SK-N-SH (cell line): ENCODE results near the gene EIPR1. TPM values are rescaled to one million over a fixed set of nuclear protein-coding genes. Genes with fewer than 3 reads are reported as not detected.

Experiments
- CTCF ChIA-PET: fragments of 300-600, 350-600 bp; formaldehyde crosslinking; extraction: SDS; loops from one replicate; lab custom pipeline; 2021; lab: Yijun Ruan, JAX
- POLR2A ChIA-PET: fragments of 350-600 bp; sonication (Branson Sonifier 250); formaldehyde crosslinking; extraction: SDS; loops from one replicate; lab custom pipeline; 2020; ENCODE audit warnings: antibody characterized with exemption, inconsistent platforms; lab: Yijun Ruan, JAX
- DNase-seq: peaks from one replicate; pipeline ENCODE4 v3.0.0; 2012
- H2AFZ ChIP-seq: fragments of 200-600 bp; sonication (generic); 2 replicates; pipeline ENCODE4 v1.8.1; 2016; ENCODE audit warnings: antibody characterized with exemption, mild to moderate bottlenecking, low read depth
- H3F3A ChIP-seq: fragments of 200-600 bp; sonication (generic); replicated peaks from 2 replicates; pipeline ENCODE3; 2016; ENCODE audit warnings: antibody characterized with exemption, mild to moderate bottlenecking; ENCODE audit not compliant: insufficient read depth
- H3K27ac ChIP-seq, 2 experiments: fragments of 200-500 bp in 1 of 2; fragments of 200-600 bp in 1 of 2; sonication (Bioruptor generic) in 1 of 2; sonication (generic), shearing (Covaris generic) in 1 of 2; 2 replicates each; pipeline versions ENCODE4 v1.5.1 to v1.6.1; 2014 to 2016; ENCODE audit warnings: low read depth in 2 of 2, inconsistent platforms in 1 of 2, low read length in 1 of 2, mild to moderate bottlenecking in 1 of 2, mixed read lengths in 1 of 2
- H3K27me3 ChIP-seq: fragments of 200-600 bp; sonication (generic), shearing (Covaris generic); 2 replicates; pipeline ENCODE4 v1.6.1; 2016; ENCODE audit warnings: mixed run types; ENCODE audit not compliant: insufficient read depth
- H3K36me3 ChIP-seq, 2 experiments: fragments of 200-500 bp in 1 of 2; fragments of 200-600 bp in 1 of 2; sonication (Bioruptor generic) in 1 of 2; sonication (generic) in 1 of 2; replicated peaks in 1 of 2; 2 replicates each; pipeline versions ENCODE3 to v1.5.1; 2014 to 2016; ENCODE audit warnings: low read length in 1 of 2, mild to moderate bottlenecking in 1 of 2; ENCODE audit not compliant: insufficient read depth in 2 of 2, control insufficient read depth in 1 of 2
- H3K4me1 ChIP-seq, 2 experiments: fragments of 200-500 bp in 1 of 2; fragments of 200-600 bp in 1 of 2; sonication (Bioruptor generic) in 1 of 2; sonication (generic), shearing (Covaris generic) in 1 of 2; 2 replicates each; pipeline versions ENCODE4 v1.5.1 to v1.6.1; 2014 to 2016; ENCODE audit warnings: low read depth in 1 of 2, low read length in 1 of 2, mixed run types in 1 of 2; ENCODE audit not compliant: insufficient read depth in 2 of 2, control insufficient read depth in 1 of 2
- H3K4me2 ChIP-seq: fragments of 200-600 bp; sonication (generic), shearing (Covaris generic); 2 replicates; pipeline ENCODE4 v1.6.1; 2017; ENCODE audit warnings: mixed run types
- H3K4me3 ChIP-seq, 2 experiments: fragments of 200-500 bp in 1 of 2; fragments of 200-600 bp in 1 of 2; sonication (Bioruptor generic) in 1 of 2; sonication (generic), shearing (Covaris generic) in 1 of 2; 2 replicates each; pipeline versions ENCODE4 v1.5.1 to v1.8.1; 2014 to 2016; ENCODE audit warnings: low read depth in 2 of 2, inconsistent platforms in 1 of 2, low read length in 1 of 2, mild to moderate bottlenecking in 1 of 2, mixed read lengths in 1 of 2, moderate library complexity in 1 of 2
- H3K79me2 ChIP-seq: fragments of 200-600 bp; sonication (generic); 2 replicates; pipeline ENCODE4 v1.8.1; 2017; ENCODE audit warnings: mild to moderate bottlenecking; ENCODE audit not compliant: insufficient read depth
- H3K9ac ChIP-seq: fragments of 200-600 bp; sonication (generic); 2 replicates; pipeline ENCODE4 v1.6.1; 2017; ENCODE audit warnings: mixed run types
- H3K9me2 ChIP-seq: fragments of 200-600 bp; sonication (generic); 2 replicates; pipeline ENCODE4 v1.6.1; 2017; ENCODE audit warnings: mixed run types
- H3K9me3 ChIP-seq: fragments of 200-600 bp; sonication (generic); 2 replicates; pipeline ENCODE4 v1.6.1; 2017; ENCODE audit warnings: mixed run types, mild to moderate bottlenecking, moderate library complexity
- H4K20me1 ChIP-seq: fragments of 200-600 bp; sonication (generic); 2 replicates; pipeline ENCODE4 v1.6.1; 2017; ENCODE audit warnings: mild to moderate bottlenecking, mixed run types; ENCODE audit not compliant: insufficient read depth
- EP300 ChIP-seq, 2 experiments: IDR thresholded peaks; 2 replicates each; pipeline versions ENCODE4 v1.4.0 to v1.6.1; 2012; ENCODE audit warnings: borderline replicate concordance in 1 of 2, low read depth in 1 of 2, low read length in 1 of 2
- EZH2phosphoT487 ChIP-seq: fragments of 200-600 bp; sonication (generic); IDR thresholded peaks from 2 replicates; pipeline ENCODE4 v1.6.1; 2017; ENCODE audit warnings: low read depth, mixed run types, mild to moderate bottlenecking, antibody characterized with exemption, moderate library complexity, borderline replicate concordance
- FOSL2 ChIP-seq: IDR thresholded peaks from 2 replicates; pipeline ENCODE4 v1.4.0; 2012; ENCODE audit warnings: low read depth, mild to moderate bottlenecking, moderate library complexity, borderline replicate concordance
- FOXJ3 ChIP-seq: sonication (generic); formaldehyde crosslinking; IDR thresholded peaks from 2 replicates; pipeline ENCODE4 v1.5.1; 2020; ENCODE audit warnings: mild to moderate bottlenecking, missing genetic modification reagents
- GABPA ChIP-seq: IDR thresholded peaks from 2 replicates; pipeline ENCODE4 v1.4.0; 2012; ENCODE audit warnings: low read depth, mild to moderate bottlenecking
- GATA2 ChIP-seq: sonication (generic); formaldehyde crosslinking; IDR thresholded peaks from 2 replicates; pipeline ENCODE4 v1.5.0; 2020; ENCODE audit warnings: mild to moderate bottlenecking, missing genetic modification reagents
- JUND ChIP-seq: IDR thresholded peaks from 2 replicates; pipeline ENCODE4 v1.4.0; 2012
- MAX ChIP-seq: IDR thresholded peaks from 2 replicates; pipeline ENCODE4 v1.4.0; 2012; ENCODE audit warnings: low read depth
- MEF2A ChIP-seq: IDR thresholded peaks from 2 replicates; pipeline ENCODE4 v1.4.0; 2012; ENCODE audit warnings: low read depth, borderline replicate concordance
- NFIC ChIP-seq: IDR thresholded peaks from 2 replicates; pipeline ENCODE4 v1.4.0; 2012; ENCODE audit warnings: borderline replicate concordance
- PBX3 ChIP-seq: IDR thresholded peaks from 2 replicates; pipeline ENCODE4; 2012
- POLR2AphosphoS5 ChIP-seq: IDR thresholded peaks from 2 replicates; pipeline ENCODE4 v1.6.1; 2012; ENCODE audit warnings: low read depth, low read length
- RXRA ChIP-seq: IDR thresholded peaks from 2 replicates; pipeline ENCODE4 v1.4.0; 2012; ENCODE audit warnings: low read depth, mild to moderate bottlenecking, borderline replicate concordance
- SIN3A ChIP-seq: IDR thresholded peaks from 2 replicates; pipeline ENCODE4 v1.6.1; 2012; ENCODE audit warnings: low read depth, mild to moderate bottlenecking, low read length, moderate library complexity, borderline replicate concordance
- TCF12 ChIP-seq: IDR thresholded peaks from 2 replicates; pipeline ENCODE4 v1.4.0; 2012
- WGBS: methylation state at CpG from one replicate; pipeline ENCODE4 v1.1.6; 2017; ENCODE audit warnings: low lambda C conversion rate; 5-methylcytosine and 5-hydroxymethylcytosine counted together
- polyA plus RNA-seq, 3 experiments: library from polyadenylated mRNA; depleted of rRNA; stranded (reverse); fragments of >200 nt; gene quantifications; 2 replicates each; pipeline ENCODE4 v1.2.3, GENCODE V29; 2012
- TF ChIP-seq, protein P1 (sequence below): IDR thresholded peaks from 2 replicates; pipeline ENCODE4 v1.4.0; 2012; ENCODE audit warnings: low read depth, borderline replicate concordance

The EIPR1 gene
- polyA plus RNA-seq, 1 of the 3 experiments (the other 2 are of a cell fraction): 85.9 TPM

GRCh38 chr2:3263487-3263886 is 114.1 kb downstream of the EIPR1 start:
- no peaks in the 10 kb centered on the region for H3K9me3 ChIP-seq
- DNase-seq: no peak
- no peak for TF ChIP-seq FOXJ3 (CRISPR knock-in tag)
- no peak for TF ChIP-seq MEF2A
- TF ChIP-seq GATA2 (CRISPR knock-in tag): no peak
- TF ChIP-seq TCF12: no peak
- TF ChIP-seq, protein P1, sequence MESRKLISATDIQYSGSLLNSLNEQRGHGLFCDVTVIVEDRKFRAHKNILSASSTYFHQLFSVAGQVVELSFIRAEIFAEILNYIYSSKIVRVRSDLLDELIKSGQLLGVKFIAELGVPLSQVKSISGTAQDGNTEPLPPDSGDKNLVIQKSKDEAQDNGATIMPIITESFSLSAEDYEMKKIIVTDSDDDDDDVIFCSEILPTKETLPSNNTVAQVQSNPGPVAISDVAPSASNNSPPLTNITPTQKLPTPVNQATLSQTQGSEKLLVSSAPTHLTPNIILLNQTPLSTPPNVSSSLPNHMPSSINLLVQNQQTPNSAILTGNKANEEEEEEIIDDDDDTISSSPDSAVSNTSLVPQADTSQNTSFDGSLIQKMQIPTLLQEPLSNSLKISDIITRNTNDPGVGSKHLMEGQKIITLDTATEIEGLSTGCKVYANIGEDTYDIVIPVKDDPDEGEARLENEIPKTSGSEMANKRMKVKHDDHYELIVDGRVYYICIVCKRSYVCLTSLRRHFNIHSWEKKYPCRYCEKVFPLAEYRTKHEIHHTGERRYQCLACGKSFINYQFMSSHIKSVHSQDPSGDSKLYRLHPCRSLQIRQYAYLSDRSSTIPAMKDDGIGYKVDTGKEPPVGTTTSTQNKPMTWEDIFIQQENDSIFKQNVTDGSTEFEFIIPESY: no peak
- TF ChIP-seq, all 33 proteins: peak for 0
- Histone ChIP-seq H3K4me3 (no peak overlapping the region), H2AFZ (no peak overlapping the region), H3K9ac (no peak overlapping the region), H3F3A (no peaks in the 10 kb centered on the region), H3K27me3 (no peaks in the 10 kb centered on the region), H3K4me1 (peaks cover 0 to 30% of the 10 kb centered on the region in 2 experiments; a peak in 1 of 4 replicates), H3K79me2 (peaks cover 4% of the 10 kb centered on the region; the same call in 1 of the 2 replicates), H3K36me3 (peaks cover 0 to 10% of the 10 kb centered on the region in 2 experiments), H3K9me2 (no peaks in the 10 kb centered on the region), H3K27ac (no peak overlapping the region), H3K4me2 (no peak overlapping the region), H4K20me1 (no peaks in the 10 kb centered on the region)
- CTCF ChIA-PET: interaction anchor here (1.8 kb wide), 1 partner anchor 19 kb away, joined by 5 read pairs; no protein-coding TSS in a partner anchor
- 97% methylated on average over 16 of the region's 16 CpGs for WGBS
- POLR2A ChIA-PET: interaction anchor here (0.6 kb wide), 1 partner anchor 30 kb away, joined by 3 read pairs; no protein-coding TSS in a partner anchor

GRCh38 chr2:3262437-3263388 is 114.9 kb downstream of the EIPR1 start:
- DNase-seq: no peak
- Histone ChIP-seq H3K4me2 (no peak overlapping the region), H3K4me3 (no peak overlapping the region), H4K20me1 (peaks cover 3% of the 10 kb centered on the region; the same call in 1 of the 2 replicates), H3K27ac (no peak overlapping the region), H3K9ac (no peak overlapping the region), H3K79me2 (peaks cover 4% of the 10 kb centered on the region; the same call in 1 of the 2 replicates), H3K9me2 (no peaks in the 10 kb centered on the region), H3F3A (no peaks in the 10 kb centered on the region), H2AFZ (no peak overlapping the region), H3K9me3 (no peaks in the 10 kb centered on the region), H3K36me3 (peaks cover 0 to 13% of the 10 kb centered on the region in 2 experiments), H3K4me1 (peaks cover 0 to 25% of the 10 kb centered on the region in 2 experiments; a peak in 1 of 4 replicates), H3K27me3 (no peaks in the 10 kb centered on the region)
- WGBS: 97% methylated on average over 16 of the region's 18 CpGs
- ChIA-PET POLR2A (no interaction called here), CTCF (interaction anchor here (0.9 to 1.8 kb wide), 3 partner anchors 19 to 47 kb away, joined by 3 to 5 read pairs (median 5); no protein-coding TSS in a partner anchor)
- TF ChIP-seq JUND (no peak), EZH2phosphoT487 (no peak), TCF12 (no peak), EP300 (IDR thresholded peaks at IDR 0.05; ENCODE audit: borderline replicate concordance in 1 of 2, low read depth in 1 of 2, low read length in 1 of 2) (no peak), RXRA (no peak), FOSL2 (no peak), PBX3 (no peak), FOXJ3 (CRISPR knock-in tag) (no peak), NFIC (no peak), SIN3A (no peak), MAX (no peak), GABPA (no peak), POLR2AphosphoS5 (no peak)
- TF ChIP-seq, protein P1: no peak
